ENCODE measurements around the gene PLPP2.

Gene PLPP2

GRCh38 chr19:318509-318774, 27.2 kb upstream of the PLPP2 start:
- no peak for DNase-seq
- in situ Hi-C loops (cut with HindIII; ENCODE audit: low pct_ligation_motif_present, low pct_unique_long_range_greater_than_20kb, low sequenced_read_pairs): no loop called here

GRCh38 chr19:317710-318508, 26.7 kb upstream of the PLPP2 start:
- in situ Hi-C loops (cut with HindIII; ENCODE audit: low pct_ligation_motif_present, low pct_unique_long_range_greater_than_20kb, low sequenced_read_pairs): no loop called here
- no peak for DNase-seq

GRCh38 chr19:315811-316210, 24.6 kb upstream of the PLPP2 start:
- in situ Hi-C loops (cut with HindIII; ENCODE audit: low pct_ligation_motif_present, low pct_unique_long_range_greater_than_20kb, low sequenced_read_pairs): no loop called here
- DNase-seq: no peak

- in situ Hi-C loops (cut with HindIII; ENCODE audit: low pct_ligation_motif_present, low pct_unique_long_range_greater_than_20kb, low sequenced_read_pairs): no loop called here
- no peak for DNase-seq
Measured at GRCh38 chr19:313988-314815, 23.0 kb upstream of the PLPP2 start.

- in situ Hi-C loops (cut with HindIII; ENCODE audit: low pct_ligation_motif_present, low pct_unique_long_range_greater_than_20kb, low sequenced_read_pairs): no loop called here
- DNase-seq: no peak
Measured at GRCh38 chr19:313169-313987, 22.2 kb upstream of the PLPP2 start.

- in situ Hi-C loops (cut with HindIII; ENCODE audit: low pct_ligation_motif_present, low pct_unique_long_range_greater_than_20kb, low sequenced_read_pairs): no loop called here
- no peak for DNase-seq
Measured at GRCh38 chr19:311813-312261, 20.6 kb upstream of the PLPP2 start.

- in situ Hi-C loops (cut with HindIII; ENCODE audit: low pct_ligation_motif_present, low pct_unique_long_range_greater_than_20kb, low sequenced_read_pairs): no loop called here
- DNase-seq: no peak
Measured at GRCh38 chr19:310781-311496, 19.7 kb upstream of the PLPP2 start.

GRCh38 chr19:310141-310651, 19.0 kb upstream of the PLPP2 start:
- in situ Hi-C loops (cut with HindIII; ENCODE audit: low pct_ligation_motif_present, low pct_unique_long_range_greater_than_20kb, low sequenced_read_pairs): no loop called here
- no peak for DNase-seq

GRCh38 chr19:309206-309565, 18.0 kb upstream of the PLPP2 start:
- in situ Hi-C loops (cut with HindIII; ENCODE audit: low pct_ligation_motif_present, low pct_unique_long_range_greater_than_20kb, low sequenced_read_pairs): no loop called here

GRCh38 chr19:308471-309205, 17.4 kb upstream of the PLPP2 start:
- DNase-seq: no peak
- in situ Hi-C loops (cut with HindIII; ENCODE audit: low pct_ligation_motif_present, low pct_unique_long_range_greater_than_20kb, low sequenced_read_pairs): no loop called here

More at GRCh38 chr19:309206-309565, 18.0 kb upstream of the PLPP2 start:
- DNase-seq: no peak

GRCh38 chr19:307793-308420, 16.7 kb upstream of the PLPP2 start:
- no peak for DNase-seq
- in situ Hi-C loops (cut with HindIII; ENCODE audit: low pct_ligation_motif_present, low pct_unique_long_range_greater_than_20kb, low sequenced_read_pairs): no loop called here

- DNase-seq: no peak
- in situ Hi-C loops (cut with HindIII; ENCODE audit: low pct_ligation_motif_present, low pct_unique_long_range_greater_than_20kb, low sequenced_read_pairs): no loop called here
Measured at GRCh38 chr19:307111-307531, 15.9 kb upstream of the PLPP2 start.

- in situ Hi-C loops (cut with HindIII; ENCODE audit: low pct_ligation_motif_present, low pct_unique_long_range_greater_than_20kb, low sequenced_read_pairs): no loop called here
Measured at GRCh38 chr19:306151-306900, 15.1 kb upstream of the PLPP2 start.

GRCh38 chr19:305240-306150, 14.3 kb upstream of the PLPP2 start:
- DNase-seq: no peak

More at GRCh38 chr19:306151-306900, 15.1 kb upstream of the PLPP2 start:
- no peak for DNase-seq

GRCh38 chr19:296476-297225, 5.4 kb upstream of the PLPP2 start:
- in situ Hi-C loops (cut with HindIII; ENCODE audit: low pct_ligation_motif_present, low pct_unique_long_range_greater_than_20kb, low sequenced_read_pairs): no loop called here
- no peak for DNase-seq

More at GRCh38 chr19:305240-306150, 14.3 kb upstream of the PLPP2 start:
- in situ Hi-C loops (cut with HindIII; ENCODE audit: low pct_ligation_motif_present, low pct_unique_long_range_greater_than_20kb, low sequenced_read_pairs): no loop called here
